GM12891 (cell line): ENCODE data around the gene SH3TC1.

Source experiments
- DNase-seq: peaks from one replicate; pipeline ENCODE4 v3.0.0; 2011; ENCODE audit warnings: low spot score; ENCODE audit not compliant: insufficient read length
- FAIRE-seq: peaks from 2 replicates; lab custom pipeline; 2011; peaks lifted over from hg19 to GRCh38; lab: Jason Lieb, UNC
- PAX5 ChIP-seq: IDR thresholded peaks from 2 replicates; pipeline ENCODE4 v1.6.1; 2011; ENCODE audit warnings: low read length, moderate library complexity, mild to moderate bottlenecking; ENCODE audit not compliant: insufficient read depth, severe bottlenecking
- POLR2A ChIP-seq: IDR thresholded peaks from 2 replicates; pipeline ENCODE4 v1.6.1; 2011; ENCODE audit warnings: low read depth, low read length, control low read depth
- POLR2AphosphoS5 ChIP-seq: IDR thresholded peaks from 2 replicates; pipeline ENCODE4 v1.6.1; 2011; ENCODE audit warnings: low read depth, low read length, control low read depth
- POU2F2 ChIP-seq: IDR thresholded peaks from 2 replicates; pipeline ENCODE4 v1.6.1; 2011; ENCODE audit warnings: low read depth, mild to moderate bottlenecking, control low read depth, low read length, moderate library complexity
- SPI1 ChIP-seq: IDR thresholded peaks from 2 replicates; pipeline ENCODE4 v1.6.1; 2011; ENCODE audit warnings: low read depth, low read length, control low read depth
- TAF1 ChIP-seq: IDR thresholded peaks from 2 replicates; pipeline ENCODE4 v1.6.1; 2011; ENCODE audit warnings: low read depth, low read length, control low read depth

Gene SH3TC1

DNA sequence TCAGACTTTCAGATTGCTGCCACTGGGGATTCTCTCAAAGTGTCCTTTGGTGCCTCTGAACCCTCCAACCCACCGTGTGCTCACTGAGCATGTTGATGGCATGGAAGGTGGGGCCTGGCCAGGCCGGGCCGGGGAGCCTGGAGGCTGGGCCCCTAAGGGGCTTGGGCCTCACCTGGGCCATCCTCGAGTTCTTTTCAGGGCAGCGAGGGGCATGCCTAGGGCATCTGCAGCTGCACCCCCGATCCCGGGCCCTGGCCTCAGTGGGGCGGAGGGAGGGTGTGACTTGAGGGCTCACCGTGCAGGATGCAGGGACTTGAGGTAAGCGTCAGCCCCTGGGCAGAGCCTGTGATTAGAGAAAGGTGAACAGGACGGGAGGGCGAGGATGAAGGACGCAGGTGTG, 1.6 kb upstream of the SH3TC1 start:
- FAIRE-seq: no peak
- TF ChIP-seq POU2F2 (no peak), POLR2A (no peak), POLR2AphosphoS5 (no peak), TAF1 (no peak), SPI1 (no peak), PAX5 (no peak)

DNA sequence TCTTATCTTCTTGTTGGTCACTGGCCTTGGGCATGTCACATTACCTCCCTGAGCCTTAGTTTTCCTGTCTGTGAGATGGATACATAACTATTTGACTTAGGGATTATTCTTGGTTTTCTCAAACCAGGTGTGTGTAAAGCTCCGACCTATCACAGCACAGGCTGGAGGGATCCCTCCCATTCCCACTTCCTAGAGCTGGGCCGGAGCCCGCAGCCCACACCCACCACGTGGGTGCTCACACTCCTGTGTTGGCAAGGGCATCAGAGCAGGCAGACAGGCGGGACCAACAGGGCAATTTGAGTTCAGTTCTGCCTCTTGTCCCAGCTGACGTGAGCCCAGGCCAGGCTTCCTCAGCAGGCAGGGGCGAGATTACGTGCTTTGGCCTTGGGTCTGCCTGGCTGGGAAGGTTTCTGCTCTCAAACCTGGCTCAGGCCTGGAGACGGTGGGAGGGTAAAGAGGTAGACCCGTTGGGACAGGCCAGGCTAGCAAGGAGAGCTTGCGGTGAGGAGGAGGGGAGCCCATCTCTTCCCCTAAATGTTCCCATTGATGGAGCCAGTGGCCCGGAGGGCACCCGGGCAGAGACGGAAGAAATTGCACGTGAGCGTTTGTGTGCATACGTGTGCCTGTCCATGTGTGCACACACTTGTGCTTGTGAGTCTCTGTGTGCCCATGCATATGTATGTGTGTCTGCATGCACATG, 734 bp upstream of the SH3TC1 start:
- no peak for FAIRE-seq
- TF ChIP-seq POLR2A: no peak
- no peak for TF ChIP-seq PAX5
- no peak for TF ChIP-seq POU2F2
- no peak for TF ChIP-seq SPI1
- no peak for TF ChIP-seq TAF1
- no peak for TF ChIP-seq POLR2AphosphoS5
- DNase-seq: no peak

More for the DNA sequence above, 1.6 kb upstream of the SH3TC1 start:
- DNase-seq: no peak

DNA sequence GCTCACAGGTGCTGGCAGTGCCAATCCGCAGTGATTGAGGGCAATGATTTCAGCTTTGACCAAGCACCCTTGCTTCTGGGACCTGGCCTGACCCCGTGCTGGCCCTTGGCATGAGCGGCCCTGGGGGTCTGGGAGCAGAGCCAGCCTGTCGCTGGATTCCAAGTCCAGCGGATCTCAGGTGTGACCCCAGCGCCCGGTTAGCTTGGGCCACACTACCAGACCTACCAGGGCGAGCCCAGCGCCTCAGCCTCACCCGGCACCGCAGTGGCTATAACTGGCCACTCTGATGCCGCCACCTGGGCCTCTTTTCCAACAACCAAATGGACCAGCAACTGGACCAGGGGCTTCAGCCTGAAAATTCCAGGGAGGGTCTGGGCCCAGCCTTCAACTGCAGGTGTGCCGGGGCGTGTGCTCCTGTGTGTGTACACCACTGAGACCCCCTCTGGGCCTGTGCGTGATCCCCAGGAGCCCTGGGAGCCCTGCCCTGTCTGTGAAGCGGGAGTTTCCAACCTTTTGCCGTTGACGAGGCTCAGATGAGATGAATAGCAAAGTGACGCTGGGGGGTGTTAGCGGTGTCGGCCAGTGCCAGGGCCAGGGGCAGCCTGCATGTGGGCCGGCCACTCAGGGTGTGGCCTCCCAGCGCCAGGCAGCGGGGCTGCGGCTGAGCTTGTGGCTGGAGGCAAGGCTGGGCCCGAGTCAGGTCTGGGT, 658 bp downstream of the SH3TC1 start:
- DNase-seq: no peak

DNA sequence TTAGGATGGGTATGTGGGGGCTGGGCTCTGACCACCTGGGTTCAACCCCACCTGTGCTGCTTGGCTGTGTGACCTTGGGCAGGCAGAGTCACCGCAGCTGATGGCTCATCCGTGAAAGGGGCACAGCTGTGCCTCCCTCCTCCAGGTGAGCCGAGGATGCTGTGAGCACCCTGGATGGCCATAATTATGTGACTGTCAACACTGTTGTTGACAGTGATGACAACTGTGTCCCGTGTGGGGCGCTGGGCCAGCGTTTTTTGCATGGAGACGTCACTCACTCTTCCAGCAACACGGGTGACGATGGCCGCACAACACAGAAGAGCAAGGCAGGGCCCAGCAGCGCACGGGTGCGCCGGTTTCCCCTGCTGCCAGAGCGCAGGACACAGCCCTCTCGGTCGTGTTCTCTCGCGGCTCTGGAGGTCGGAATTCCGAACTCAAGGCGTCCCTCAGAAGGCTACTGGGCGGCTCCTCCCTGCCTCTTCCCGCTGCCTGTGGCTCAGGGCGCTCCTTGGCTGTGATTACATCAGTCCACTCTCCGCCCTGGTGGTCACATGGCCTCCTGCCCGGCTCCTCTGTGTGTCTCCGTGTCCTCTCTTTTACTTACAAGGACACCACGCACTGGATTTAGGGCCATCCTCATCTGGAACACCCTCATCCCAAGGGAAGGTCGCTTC, 1.3 kb downstream of the SH3TC1 start:
- FAIRE-seq: no peak
- no peak for TF ChIP-seq POLR2AphosphoS5
- TF ChIP-seq TAF1: no peak
- no peak for TF ChIP-seq PAX5
- no peak for TF ChIP-seq SPI1
- no peak for TF ChIP-seq POLR2A
- no peak for DNase-seq

More for the DNA sequence above, 658 bp downstream of the SH3TC1 start:
- TF ChIP-seq POU2F2: no peak
- TF ChIP-seq PAX5: no peak
- no peak for TF ChIP-seq POLR2AphosphoS5
- no peak for TF ChIP-seq POLR2A
- TF ChIP-seq SPI1: no peak
- no peak for TF ChIP-seq TAF1
- FAIRE-seq: peak; percentile 90

DNA sequence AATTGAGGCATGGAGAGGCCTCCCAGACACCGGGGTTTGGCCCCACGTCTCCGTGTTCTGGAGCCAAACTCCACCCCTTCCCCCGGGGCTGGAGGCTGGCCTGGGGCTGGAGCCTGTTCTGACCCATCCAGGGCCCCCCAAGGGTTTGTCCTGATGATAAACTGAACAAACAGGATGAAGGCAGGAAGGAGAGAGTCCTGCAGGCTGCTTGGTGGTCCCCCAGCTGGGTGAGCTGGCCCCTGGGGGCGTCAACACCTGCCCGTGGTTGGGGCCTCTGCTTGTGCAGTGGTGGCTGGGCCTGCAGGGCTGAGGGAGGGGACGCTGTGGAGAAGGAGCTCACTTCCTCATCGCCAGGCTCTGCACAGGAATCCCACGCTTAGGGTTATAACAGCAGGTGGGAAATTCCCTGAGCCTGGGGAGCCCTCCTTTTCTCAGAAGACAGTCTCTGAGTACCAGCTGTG, 2.3 kb downstream of the SH3TC1 start:
- FAIRE-seq: peak; percentile 97
- peak; percentile 68 for DNase-seq
- TF ChIP-seq TAF1 (0 out of 2 replicates have a peak, but pooled peaks have one; percentile 42), POLR2A (peak; percentile 43; the same call in 1 of the 2 replicates), SPI1 (peak; percentile 92), POU2F2 (no peak), PAX5 (no peak), POLR2AphosphoS5 (no peak)

DNA sequence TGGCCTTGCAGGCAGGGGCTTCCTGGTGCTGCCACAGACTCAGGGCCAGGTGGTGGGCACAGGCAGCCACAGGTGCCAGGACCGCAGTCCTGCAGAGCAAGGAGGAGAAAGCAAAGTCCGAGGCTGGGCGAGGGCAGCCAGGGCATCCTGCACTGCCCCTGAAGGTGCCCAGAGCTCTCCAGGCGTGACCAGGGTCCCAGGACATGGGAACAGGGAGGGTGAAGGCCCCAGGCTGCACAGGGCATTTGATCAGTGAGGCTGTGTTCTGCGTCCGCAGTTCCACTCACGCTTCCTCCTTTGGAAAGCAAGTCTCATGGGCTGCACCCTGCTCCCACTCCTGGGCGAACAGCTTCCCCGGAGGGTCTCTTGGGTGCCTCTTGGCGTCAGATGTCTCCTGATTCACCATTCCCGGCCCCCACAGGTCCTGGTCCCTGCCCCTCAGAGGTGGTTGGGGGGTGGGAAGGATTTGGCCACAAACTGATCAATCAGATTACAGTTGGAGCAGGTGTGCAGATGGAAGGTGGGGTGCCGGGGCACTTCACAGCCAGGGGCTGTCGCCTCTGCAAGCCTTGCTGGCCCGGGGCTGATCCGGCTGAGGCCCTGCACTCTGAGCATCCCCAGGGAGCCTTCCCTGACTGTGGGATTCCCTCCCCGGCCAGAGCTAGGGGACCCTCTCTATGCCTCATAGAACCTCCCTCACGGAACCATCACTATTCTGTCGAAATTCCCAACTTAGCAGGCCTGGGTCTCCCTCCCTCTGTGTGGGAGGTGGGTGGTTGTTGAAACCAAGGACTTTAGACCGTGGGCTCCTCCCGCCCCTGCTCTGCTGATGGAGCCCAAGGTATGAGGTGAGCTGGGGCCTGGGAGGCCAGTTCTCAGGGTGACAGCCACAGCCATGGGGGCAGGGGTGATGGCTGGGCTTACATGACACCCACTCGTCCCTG, 3.3 kb downstream of the SH3TC1 start:
- FAIRE-seq: peak; percentile 38
- TF ChIP-seq PAX5 (no peak), SPI1 (peak; percentile 41; the same call in 1 of the 2 replicates)
- no peak for DNase-seq

DNA sequence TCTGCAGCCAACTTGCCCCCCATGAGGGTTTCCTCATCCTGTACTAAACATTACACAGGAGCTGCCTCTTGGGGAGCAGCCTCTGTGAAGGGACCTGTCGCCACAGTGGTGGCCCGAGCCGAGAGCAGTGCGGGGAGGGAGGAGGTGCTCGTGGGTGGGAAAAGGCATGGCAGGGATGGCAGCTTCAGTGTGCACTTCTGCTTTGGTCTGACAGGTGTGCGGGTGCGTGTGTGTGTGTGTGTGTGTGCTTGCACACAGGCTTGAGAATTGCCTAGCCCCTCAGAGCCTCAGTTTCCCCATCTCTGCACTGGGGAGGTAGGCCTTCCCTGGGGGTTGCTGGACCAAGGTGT, 3.9 kb downstream of the SH3TC1 start:
- FAIRE-seq: peak; percentile 28
- TF ChIP-seq SPI1: no peak
- no peak for TF ChIP-seq POLR2A
- TF ChIP-seq POU2F2: no peak
- no peak for TF ChIP-seq PAX5
- TF ChIP-seq POLR2AphosphoS5: no peak
- no peak for TF ChIP-seq TAF1
- no peak for DNase-seq

DNA sequence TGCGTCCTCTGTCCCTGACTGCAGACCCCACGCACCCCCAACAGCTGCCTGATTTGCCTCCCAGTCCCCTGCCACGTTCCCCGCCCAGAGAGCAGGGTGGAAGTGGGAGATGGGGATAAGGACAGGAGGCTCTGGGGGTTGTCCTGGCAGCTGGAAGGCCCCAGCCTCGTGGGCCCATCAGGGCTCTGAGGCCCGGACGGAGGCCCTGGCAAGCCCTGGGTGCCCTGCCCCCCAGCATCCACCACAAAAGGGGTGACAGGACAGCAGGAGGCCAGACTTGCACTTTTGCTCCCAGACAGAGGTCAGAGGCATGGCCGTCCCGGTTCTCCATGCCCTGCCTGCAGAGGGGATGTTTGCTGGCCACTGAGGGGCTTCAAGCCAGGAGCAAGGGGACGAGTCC, 4.7 kb downstream of the SH3TC1 start:
- DNase-seq (no peak), FAIRE-seq (no peak)
- TF ChIP-seq POU2F2 (no peak), TAF1 (no peak), SPI1 (no peak), POLR2AphosphoS5 (no peak), PAX5 (no peak), POLR2A (no peak)
